SJCRH30 (cell line): ENCODE data around the gene ZNF22. TPM values are rescaled to one million over a fixed set of nuclear protein-coding genes. Genes with fewer than 3 reads are reported as not detected.

Experiments
- DNase-seq, 2 experiments: peaks; one replicate each; pipeline ENCODE4 v3.0.0-alpha.2; 2015 to 2020
- H3K27ac ChIP-seq: fragments of 250-450 bp; sonication (Bioruptor Pico); 2 replicates; pipeline ENCODE4 v1.5.1; 2020; ENCODE audit warnings: mild to moderate bottlenecking, moderate library complexity
- H3K27me3 ChIP-seq: fragments of 250-450 bp; sonication (Bioruptor Pico); 2 replicates; pipeline ENCODE4 v1.5.1; 2020; ENCODE audit warnings: mild to moderate bottlenecking, moderate library complexity
- H3K36me3 ChIP-seq: fragments of 250-450 bp; sonication (Bioruptor Pico); 2 replicates; pipeline ENCODE4 v1.5.1; 2020; ENCODE audit warnings: mild to moderate bottlenecking, moderate library complexity
- H3K4me1 ChIP-seq: fragments of 250-450 bp; sonication (Bioruptor Pico); 2 replicates; pipeline ENCODE4 v1.5.1; 2020; ENCODE audit warnings: mild to moderate bottlenecking, moderate library complexity
- H3K4me3 ChIP-seq: fragments of 250-450 bp; sonication (Bioruptor Pico); 2 replicates; pipeline ENCODE4 v1.5.1; 2020; ENCODE audit warnings: mild to moderate bottlenecking, moderate library complexity
- H3K9me3 ChIP-seq: fragments of 250-450 bp; sonication (Bioruptor Pico); replicated peaks from 2 replicates; pipeline ENCODE4 v1.5.1; 2020; ENCODE audit warnings: mild to moderate bottlenecking, moderate library complexity
- total RNA-seq: library from RNA; depleted of rRNA; stranded (reverse); fragments of >200 nt; shearing (Covaris generic); gene quantifications from 2 replicates; pipeline ENCODE4 v1.2.3, GENCODE V29; 2014

ZNF22 gene
- total RNA-seq, 1 experiment from 2014 or later, result 37.9 TPM

DNA sequence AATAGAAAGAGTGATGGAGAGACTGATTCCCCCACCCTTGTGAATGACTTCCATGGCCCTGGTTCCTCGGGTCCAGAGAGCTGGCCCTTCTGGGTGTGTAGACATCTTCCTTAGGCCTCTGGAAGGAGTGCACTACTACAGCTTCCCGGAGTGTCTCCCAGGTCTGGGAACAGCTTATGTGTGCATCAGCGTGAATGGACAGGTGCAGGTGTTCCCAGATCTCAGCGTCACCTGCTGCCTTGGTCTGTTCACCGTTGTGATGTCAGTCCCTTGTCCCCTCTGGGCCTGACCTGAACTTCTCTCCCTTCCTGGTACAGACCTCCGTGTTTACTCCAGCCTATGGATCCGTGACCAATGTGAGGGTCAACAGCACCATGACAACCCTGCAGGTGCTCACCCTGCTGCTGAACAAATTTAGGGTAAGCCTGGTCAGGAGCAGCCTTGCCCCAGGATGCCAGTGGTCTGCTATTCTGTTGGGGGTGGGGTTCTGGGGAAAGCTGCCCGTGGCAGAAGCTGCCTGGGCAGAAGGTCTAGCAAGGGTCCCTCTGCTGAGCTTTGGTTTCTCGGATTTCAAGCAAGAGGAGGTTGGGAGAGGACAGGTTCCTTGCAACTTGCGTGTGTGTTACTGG, 11.7 kb upstream of the ZNF22 start:
- no peaks in the 10 kb centered on the region; the same call in 1 of the 2 replicates for H3K36me3 ChIP-seq
- no peaks in the 10 kb centered on the region for H3K27me3 ChIP-seq
- DNase-seq, result no peak
- H3K4me3 ChIP-seq, result no peak overlapping the region
- H3K27ac ChIP-seq, result no peak overlapping the region
- no peaks in the 10 kb centered on the region for H3K9me3 ChIP-seq
- H3K4me1 ChIP-seq, result no peaks in the 10 kb centered on the region

DNA sequence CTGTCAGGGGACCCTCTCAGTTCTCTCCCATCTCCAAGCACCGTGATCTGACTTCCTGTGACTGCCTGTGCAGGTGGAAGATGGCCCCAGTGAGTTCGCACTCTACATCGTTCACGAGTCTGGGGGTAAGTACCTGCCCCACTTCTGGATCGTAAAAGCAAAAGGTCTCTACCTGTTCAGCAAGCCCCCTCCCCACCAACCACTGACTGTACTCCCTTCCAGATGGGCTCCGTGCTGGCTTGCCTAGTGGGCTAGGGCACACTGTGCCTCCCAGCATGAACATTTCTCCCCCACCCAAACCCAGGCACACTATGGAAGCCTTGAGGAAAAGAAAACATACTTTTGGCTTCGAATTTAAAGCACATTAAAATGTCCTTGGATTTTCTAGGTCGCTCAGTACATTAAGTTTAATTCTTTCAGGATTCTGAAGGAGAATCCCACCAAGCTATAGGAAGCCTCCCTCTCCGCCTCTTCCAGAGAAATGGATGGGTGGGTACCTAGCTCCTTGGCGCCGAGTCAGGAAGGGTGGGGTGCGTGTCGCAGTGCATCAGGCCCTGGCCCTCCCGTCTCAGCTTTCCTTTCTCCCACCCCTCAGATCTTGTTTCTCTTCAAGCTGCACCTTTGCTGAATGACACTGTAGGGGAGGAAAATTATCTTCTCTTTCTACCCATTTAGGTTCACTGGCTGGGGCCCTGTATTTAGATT, 11.0 kb upstream of the ZNF22 start:
- no peak overlapping the region for H3K4me3 ChIP-seq
- DNase-seq, result no peak
- H3K4me1 ChIP-seq, result no peaks in the 10 kb centered on the region
- H3K36me3 ChIP-seq, result no peaks in the 10 kb centered on the region; the same call in 1 of the 2 replicates
- H3K27me3 ChIP-seq, result no peaks in the 10 kb centered on the region
- no peaks in the 10 kb centered on the region for H3K9me3 ChIP-seq
- H3K27ac ChIP-seq, result no peak overlapping the region

DNA sequence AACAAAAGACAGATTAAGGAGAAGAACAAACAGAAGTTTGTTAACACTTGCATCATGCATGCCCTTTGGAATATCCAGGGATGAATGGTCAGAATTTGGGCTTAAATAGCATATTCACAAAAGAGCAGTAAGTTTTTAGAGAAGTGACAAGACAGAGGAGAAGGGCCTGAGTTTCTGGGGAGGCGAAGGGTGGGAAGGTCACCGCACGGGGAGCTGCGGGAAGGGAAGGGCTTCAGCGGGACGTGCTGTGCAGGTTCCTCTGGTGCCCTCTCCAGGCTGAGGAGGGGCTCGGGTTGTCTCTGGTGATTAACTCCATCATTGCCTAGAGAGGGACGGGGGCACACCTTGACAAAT, 10.4 kb upstream of the ZNF22 start:
- H3K4me3 ChIP-seq, result no peak overlapping the region
- H3K36me3 ChIP-seq, result no peaks in the 10 kb centered on the region; the same call in 1 of the 2 replicates
- no peaks in the 10 kb centered on the region for H3K9me3 ChIP-seq
- H3K27me3 ChIP-seq, result no peaks in the 10 kb centered on the region
- DNase-seq, result no peak
- no peak overlapping the region for H3K27ac ChIP-seq
- no peaks in the 10 kb centered on the region for H3K4me1 ChIP-seq

DNA sequence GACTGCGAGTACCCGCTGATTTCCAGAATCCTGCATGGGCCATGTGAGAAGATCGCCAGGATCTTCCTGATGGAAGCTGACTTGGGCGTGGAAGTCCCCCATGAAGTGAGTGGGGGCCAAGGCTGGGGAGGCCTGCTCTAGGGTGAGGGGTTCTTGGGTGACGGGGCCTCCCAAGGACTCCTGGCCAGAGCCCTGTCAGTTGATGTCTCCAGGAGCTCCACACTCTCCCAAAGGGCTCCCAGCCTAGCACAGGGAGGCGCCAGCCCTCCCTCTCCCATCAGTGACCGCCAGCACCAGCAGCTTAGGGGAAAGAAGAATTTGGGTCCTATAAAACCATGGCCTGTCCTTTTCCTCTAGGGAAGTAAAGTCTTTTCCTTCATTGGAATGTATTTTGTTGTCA, 9.8 kb upstream of the ZNF22 start:
- H3K27ac ChIP-seq, result no peak overlapping the region
- no peak overlapping the region for H3K4me3 ChIP-seq
- DNase-seq, result no peak
- H3K9me3 ChIP-seq, result no peaks in the 10 kb centered on the region
- no peaks in the 10 kb centered on the region; the same call in 1 of the 2 replicates for H3K36me3 ChIP-seq
- no peaks in the 10 kb centered on the region for H3K27me3 ChIP-seq
- no peaks in the 10 kb centered on the region for H3K4me1 ChIP-seq

DNA sequence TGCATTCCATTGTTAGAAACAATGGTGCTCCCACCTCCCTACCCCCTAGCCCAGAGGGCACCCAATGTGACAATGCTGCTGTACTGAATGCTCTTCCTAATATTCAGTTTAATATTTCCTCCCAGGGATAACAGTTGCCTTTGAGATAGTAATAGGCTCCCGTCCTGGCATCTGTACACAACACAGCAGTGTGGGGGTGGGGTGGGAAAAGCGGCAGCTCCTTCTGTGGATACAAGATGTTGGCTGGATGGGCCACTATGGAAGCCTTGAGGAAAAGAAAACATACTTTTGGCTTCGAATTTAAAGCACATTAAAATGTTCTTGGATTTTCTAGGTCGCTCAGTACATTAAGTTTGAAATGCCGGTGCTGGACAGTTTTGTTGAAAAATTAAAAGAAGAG, 9.2 kb upstream of the ZNF22 start:
- Histone ChIP-seq H3K9me3 (no peaks in the 10 kb centered on the region), H3K27ac (no peak overlapping the region), H3K4me1 (no peaks in the 10 kb centered on the region), H3K4me3 (no peak overlapping the region), H3K27me3 (no peaks in the 10 kb centered on the region), H3K36me3 (no peaks in the 10 kb centered on the region; the same call in 1 of the 2 replicates)
- no peak for DNase-seq

DNA sequence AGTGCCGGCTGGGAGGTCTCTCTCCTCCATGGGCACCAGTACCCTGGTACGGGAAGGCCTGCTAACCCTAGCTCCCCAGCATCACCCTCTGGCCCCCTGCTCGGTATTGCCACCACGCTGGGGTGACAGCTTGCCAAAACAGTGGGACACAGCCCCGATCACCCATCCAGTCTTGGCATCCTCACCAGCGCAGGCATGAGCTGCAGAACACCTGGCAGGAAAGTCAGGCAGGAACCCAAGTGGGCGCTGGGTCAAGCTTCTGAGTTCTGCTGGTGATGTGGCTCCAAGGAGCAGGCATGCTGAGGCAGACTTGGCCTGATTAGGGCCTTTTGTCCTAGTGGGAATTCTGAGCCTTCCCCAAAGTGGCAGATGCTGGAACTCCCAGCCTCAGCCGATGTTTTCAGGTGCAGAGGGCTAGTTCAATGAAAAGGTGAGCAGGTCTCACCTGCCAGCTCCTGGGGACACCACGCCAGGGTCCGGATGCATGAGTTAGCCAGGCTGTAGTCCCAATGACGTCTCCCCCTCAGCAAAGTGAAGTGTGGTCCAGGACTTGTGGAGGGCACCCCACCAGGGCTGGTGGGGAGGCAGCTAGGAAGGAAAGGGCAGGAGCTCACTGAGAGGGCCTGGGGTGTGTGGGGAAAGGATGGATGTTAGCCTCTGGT, 8.5 kb upstream of the ZNF22 start:
- no peak overlapping the region for H3K4me3 ChIP-seq
- no peak for DNase-seq
- no peak overlapping the region for H3K27ac ChIP-seq
- no peaks in the 10 kb centered on the region for H3K27me3 ChIP-seq
- H3K9me3 ChIP-seq, result no peaks in the 10 kb centered on the region
- no peaks in the 10 kb centered on the region for H3K4me1 ChIP-seq
- H3K36me3 ChIP-seq, result no peaks in the 10 kb centered on the region; the same call in 1 of the 2 replicates

DNA sequence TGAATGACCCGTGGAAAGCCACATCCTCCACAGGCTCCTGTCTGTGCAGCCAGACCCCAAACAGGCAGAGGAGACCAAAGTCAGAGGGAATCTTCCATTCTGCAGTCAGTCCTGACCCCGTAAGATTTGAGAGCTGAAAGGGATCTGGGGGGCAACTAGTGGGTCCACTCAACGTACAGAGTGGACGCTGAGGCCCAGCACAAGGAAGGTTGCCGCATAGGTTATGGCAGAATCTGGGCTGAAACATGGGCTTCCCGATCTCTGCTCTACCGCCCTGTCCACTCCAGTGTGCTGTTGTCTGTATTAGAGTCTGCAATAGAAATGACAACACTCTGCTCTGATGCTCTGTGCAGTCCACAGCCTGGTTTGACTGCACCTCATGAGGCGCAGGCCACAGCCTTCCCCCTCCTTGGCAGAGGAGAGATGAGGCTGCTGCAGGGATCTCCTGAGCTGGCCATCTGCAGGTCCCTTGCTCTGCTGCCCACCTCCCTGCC, 7.9 kb upstream of the ZNF22 start:
- Histone ChIP-seq H3K27me3 (no peaks in the 10 kb centered on the region), H3K9me3 (no peaks in the 10 kb centered on the region), H3K4me3 (no peak overlapping the region), H3K36me3 (no peaks in the 10 kb centered on the region; the same call in 1 of the 2 replicates), H3K4me1 (no peaks in the 10 kb centered on the region), H3K27ac (no peak overlapping the region)
- no peak for DNase-seq

DNA sequence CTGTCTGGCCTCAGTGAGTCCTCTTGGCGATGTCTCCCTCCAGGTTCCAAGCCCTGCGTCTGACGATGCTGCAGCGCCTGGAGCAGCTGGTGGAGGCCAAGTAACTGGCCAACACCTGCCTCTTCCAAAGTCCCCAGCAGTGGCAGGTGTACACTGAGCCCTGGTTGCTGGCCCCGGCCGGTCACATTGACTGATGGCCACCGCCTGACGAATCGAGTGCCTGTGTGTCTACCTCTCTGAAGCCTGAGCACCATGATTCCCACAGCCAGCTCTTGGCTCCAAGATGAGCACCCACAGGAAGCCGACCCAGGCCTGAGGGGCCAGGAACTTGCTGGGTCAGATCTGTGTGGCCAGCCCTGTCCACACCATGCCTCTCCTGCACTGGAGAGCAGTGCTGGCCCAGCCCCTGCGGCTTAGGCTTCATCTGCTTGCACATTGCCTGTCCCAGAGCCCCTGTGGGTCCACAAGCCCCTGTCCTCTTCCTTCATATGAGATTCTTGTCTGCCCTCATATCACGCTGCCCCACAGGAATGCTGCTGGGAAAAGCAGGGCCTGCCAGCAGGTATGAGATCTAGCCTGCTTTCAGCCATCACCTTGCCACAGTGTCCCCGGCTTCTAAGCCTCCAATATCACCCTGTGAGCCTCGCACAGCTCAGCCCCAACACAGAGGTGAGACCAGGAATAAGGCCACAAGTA, 7.3 kb upstream of the ZNF22 start:
- no peaks in the 10 kb centered on the region for H3K9me3 ChIP-seq
- H3K27ac ChIP-seq, result no peak overlapping the region
- H3K4me3 ChIP-seq, result no peak overlapping the region
- no peaks in the 10 kb centered on the region for H3K4me1 ChIP-seq
- no peak for DNase-seq
- H3K27me3 ChIP-seq, result no peaks in the 10 kb centered on the region
- H3K36me3 ChIP-seq, result no peaks in the 10 kb centered on the region; the same call in 1 of the 2 replicates

DNA sequence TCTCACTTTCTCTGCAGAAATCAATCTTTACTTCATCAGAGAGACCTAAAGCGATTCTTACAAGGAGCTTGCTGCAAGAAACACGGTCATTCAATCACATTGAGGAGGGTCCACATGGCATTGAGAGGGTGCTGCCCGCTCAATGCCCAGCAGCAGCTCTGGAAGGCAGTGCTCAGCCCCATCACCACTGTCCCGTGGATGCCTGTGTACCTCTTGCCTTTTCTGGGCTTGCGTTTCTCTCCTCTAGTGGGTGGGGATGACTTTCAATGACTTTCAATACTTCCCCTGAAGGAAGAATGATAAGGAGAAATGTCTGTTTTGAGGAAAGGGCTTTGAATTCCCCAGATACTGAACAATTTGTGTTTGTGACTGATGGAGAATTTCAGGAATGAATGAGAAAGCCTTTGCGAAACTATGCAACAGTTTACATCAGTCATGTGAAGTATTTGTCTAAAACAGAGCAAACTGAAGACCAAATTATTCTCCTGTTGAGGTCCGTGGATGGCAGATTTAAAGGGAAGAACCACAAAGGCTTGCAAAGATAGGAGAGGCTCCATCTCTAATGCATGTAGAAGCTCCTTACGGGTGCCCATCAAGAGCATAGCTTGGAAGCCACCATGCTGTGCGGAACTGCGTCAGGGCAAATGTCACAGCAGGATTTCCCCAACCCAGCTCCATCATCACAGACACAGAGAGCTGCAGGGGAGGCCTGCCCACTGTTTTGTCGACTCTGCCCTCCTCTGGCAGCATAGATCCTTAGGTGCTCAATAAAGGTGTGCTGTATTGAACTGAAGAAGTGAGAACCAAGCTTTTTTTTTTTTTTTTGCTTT, 6.6 kb upstream of the ZNF22 start:
- no peaks in the 10 kb centered on the region for H3K4me1 ChIP-seq
- no peak for DNase-seq
- no peaks in the 10 kb centered on the region; the same call in 1 of the 2 replicates for H3K36me3 ChIP-seq

DNA sequence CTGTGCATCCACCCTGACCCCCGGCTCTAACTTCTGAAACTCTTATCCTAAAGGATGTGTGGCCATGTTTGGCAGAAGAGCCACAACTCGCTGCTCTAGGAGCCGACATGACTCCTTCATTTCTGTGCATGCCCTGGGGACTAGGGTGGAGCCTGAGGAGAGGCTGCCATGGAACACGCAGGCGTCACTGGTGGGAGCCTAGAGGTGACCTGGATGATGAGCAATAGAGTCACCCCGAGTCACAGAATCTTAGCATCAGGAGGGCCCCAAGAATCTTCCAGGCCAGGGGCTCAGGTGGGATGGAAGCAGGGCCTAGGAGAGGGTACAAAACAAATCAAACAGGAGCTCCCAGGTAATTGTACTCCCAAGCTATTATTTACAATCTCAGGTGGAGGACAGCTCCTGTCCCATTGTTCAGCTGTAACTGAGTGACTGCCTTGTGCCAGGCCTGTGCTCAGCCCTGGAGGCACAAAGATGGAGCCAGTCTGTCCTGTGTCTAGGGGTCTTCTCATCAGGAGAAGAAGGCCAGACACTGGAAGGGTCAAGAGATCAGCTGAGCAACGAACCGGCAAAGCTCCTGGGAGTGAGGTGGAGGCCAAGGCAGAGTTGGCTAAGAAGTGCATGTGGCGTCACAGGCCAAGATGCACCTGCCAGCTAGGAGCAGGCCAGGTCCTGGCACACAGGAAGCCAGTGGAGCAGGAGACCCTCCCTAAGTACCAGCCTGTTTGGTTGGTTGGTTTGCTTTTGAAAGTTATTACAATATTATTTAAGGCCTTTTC, 5.8 kb upstream of the ZNF22 start:
- Histone ChIP-seq H3K36me3 (no peaks in the 10 kb centered on the region; the same call in 1 of the 2 replicates), H3K4me3 (no peak overlapping the region), H3K27ac (no peak overlapping the region), H3K27me3 (no peaks in the 10 kb centered on the region), H3K9me3 (no peaks in the 10 kb centered on the region), H3K4me1 (no peaks in the 10 kb centered on the region)
- DNase-seq, result no peak

More for the DNA sequence above, 6.6 kb upstream of the ZNF22 start:
- Histone ChIP-seq H3K27ac (no peak overlapping the region), H3K9me3 (no peaks in the 10 kb centered on the region), H3K4me3 (no peak overlapping the region), H3K27me3 (no peaks in the 10 kb centered on the region)

DNA sequence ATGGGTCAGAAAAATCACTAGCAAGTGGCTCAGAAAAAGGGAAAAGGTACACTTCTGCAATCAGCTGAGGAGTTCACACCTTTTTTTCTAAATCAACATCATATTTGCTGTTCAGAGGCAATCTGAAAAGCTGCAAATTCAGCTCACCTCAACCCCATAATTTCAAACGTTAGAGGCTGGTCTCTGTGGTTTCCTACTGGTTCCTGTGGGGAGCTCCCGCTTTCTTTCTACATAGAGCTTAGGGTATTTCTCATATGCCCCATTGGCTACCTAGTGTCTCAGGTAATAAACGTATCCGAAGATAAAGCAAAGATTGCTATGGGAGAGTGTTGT, 5.2 kb upstream of the ZNF22 start:
- Histone ChIP-seq H3K4me3 (no peak overlapping the region), H3K36me3 (no peaks in the 10 kb centered on the region; the same call in 1 of the 2 replicates), H3K27ac (no peak overlapping the region), H3K27me3 (no peaks in the 10 kb centered on the region), H3K4me1 (no peaks in the 10 kb centered on the region), H3K9me3 (no peaks in the 10 kb centered on the region)
- DNase-seq, result no peak

DNA sequence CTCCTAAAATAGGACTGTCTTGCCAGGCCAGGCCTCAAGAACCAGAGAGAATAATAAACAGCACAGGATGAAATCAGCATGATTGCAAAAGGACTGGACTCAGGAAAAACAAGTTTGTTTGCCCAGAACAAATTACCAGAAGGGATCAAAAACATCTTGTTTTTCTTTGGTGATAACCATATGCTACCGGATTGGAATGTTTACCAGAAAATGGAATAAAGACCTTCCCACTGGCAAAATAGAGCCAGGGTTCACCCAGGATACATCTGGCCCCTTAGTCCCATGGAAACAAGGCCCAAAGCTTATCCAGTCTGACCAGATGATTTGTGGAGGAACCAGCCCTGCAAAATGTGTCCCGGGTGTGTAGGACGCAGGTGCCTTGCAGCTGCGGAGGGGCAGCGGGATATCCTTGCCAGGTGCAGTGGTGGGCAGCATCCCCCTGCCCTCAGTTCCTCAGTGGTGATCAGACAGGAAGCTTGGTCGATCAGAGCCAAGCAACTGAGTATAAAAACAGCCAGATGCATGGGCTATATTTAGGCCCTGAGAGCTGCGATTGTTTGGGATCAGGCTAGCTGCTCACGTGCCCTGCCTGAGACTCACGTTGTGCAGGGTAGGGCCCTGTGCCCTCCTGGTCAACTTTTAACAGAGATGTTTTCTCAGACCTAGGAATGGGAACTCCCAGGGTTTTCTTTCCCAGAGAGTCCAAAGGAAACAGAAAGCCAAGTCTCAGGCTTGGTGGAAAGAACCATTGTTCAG, 4.6 kb upstream of the ZNF22 start:
- H3K4me1 ChIP-seq, result no peaks in the 10 kb centered on the region

More for the DNA sequence above, 4.6 kb upstream of the ZNF22 start:
- H3K27me3 ChIP-seq, result no peaks in the 10 kb centered on the region
- DNase-seq, result no peak
- H3K9me3 ChIP-seq, result no peaks in the 10 kb centered on the region
- no peak overlapping the region for H3K4me3 ChIP-seq
- no peaks in the 10 kb centered on the region; the same call in 1 of the 2 replicates for H3K36me3 ChIP-seq
- H3K27ac ChIP-seq, result no peak overlapping the region
